Upper lobe of left lung (tissue), 4 donors: ENCODE results near the gene CUEDC1.

Experiments
- CTCF ChIP-seq, 6 experiments: fragments of 450-650 bp in 4 of 6; fragments of 200-600 bp in 2 of 6; sonication (generic) in 2 of 6; IDR thresholded peaks; one replicate each; pipeline ENCODE4 v1.5.1; 2016 to 2019; ENCODE audit warnings: antibody characterized with exemption in 6 of 6
- EP300 ChIP-seq, 4 donors: sonication (generic); formaldehyde crosslinking; IDR thresholded peaks; one replicate each; pipeline ENCODE4 v1.5.1; 2017; ENCODE audit warnings: antibody characterized with exemption in 4 of 4, control low read depth in 2 of 4
- POLR2A ChIP-seq, 4 donors: fragments of 450-650 bp; IDR thresholded peaks; one replicate each; pipeline ENCODE4 v1.5.1; 2016 to 2017; ENCODE audit warnings: antibody characterized with exemption in 4 of 4, mild to moderate bottlenecking in 2 of 4
- POLR2AphosphoS5 ChIP-seq, 2 donors: sonication (generic); formaldehyde crosslinking; IDR thresholded peaks; one replicate each; pipeline ENCODE4 v1.5.1; 2017; ENCODE audit warnings: antibody characterized with exemption in 2 of 2

- TF ChIP-seq POLR2A (IDR thresholded peaks at IDR 0.05) (no peak), CTCF (IDR thresholded peaks at IDR 0.05) (no peak), POLR2AphosphoS5 (IDR thresholded peaks at IDR 0.05) (no peak), EP300 (IDR thresholded peaks at IDR 0.05) (no peak)
Measured at GRCh38 chr17:57929386-57929785, 25.8 kb downstream of the CUEDC1 start.
